Right lobe of liver (tissue), 6 donors: ENCODE data around the gene SLC28A3. TPM values are rescaled to one million over a fixed set of nuclear protein-coding genes. Genes with fewer than 3 reads are reported as not detected.
A peak's percentile ranks its signal among the peaks of the same experiment; 100 is the strongest.
"Not testable (repeated sequence)": the region's sequence is repeated elsewhere in the genome, so short reads cannot be mapped to it uniquely, and the experiment has no call there.

Source experiments
- ATAC-seq, 4 donors: fragments of 200-7000 bp; cut with Tn5 transposase; one replicate each; pipeline ENCODE4 v1.9.1; 2020; ENCODE audit warnings: mild to moderate bottlenecking in 4 of 4, moderate library complexity in 4 of 4
- DNase-seq, 3 donors: peaks; one replicate each; pipeline ENCODE4 v3.0.0-alpha.2; 2020
- H3K27ac ChIP-seq, 3 donors: fragments of 200-600 bp; one replicate each; pipeline ENCODE4 v1.8.0; 2022
- H3K27me3 ChIP-seq, 2 donors: fragments of 200-600 bp; one replicate each; pipeline ENCODE4 v1.8.0; 2022
- H3K36me3 ChIP-seq, 4 donors: fragments of 200-600 bp; sonication (generic) in 1 of 4; one replicate each; pipeline versions ENCODE4 v1.5.1 to v1.8.0; 2017 to 2022; ENCODE audit warnings: control low read depth in 1 of 4
- H3K4me1 ChIP-seq, 4 donors: fragments of 200-600 bp; sonication (generic) in 1 of 4; one replicate each; pipeline versions ENCODE4 v1.5.1 to v1.8.0; 2017 to 2022; ENCODE audit warnings: control low read depth in 1 of 4
- H3K4me3 ChIP-seq, 3 donors: fragments of 200-600 bp; one replicate each; pipeline ENCODE4 v1.8.0; 2022
- H3K9me3 ChIP-seq, 4 donors: fragments of 200-600 bp; sonication (generic) in 1 of 4; one replicate each; pipeline versions ENCODE4 v1.5.1 to v1.8.0; 2017 to 2022; ENCODE audit warnings: control low read depth in 1 of 4
- CTCF ChIP-seq, 4 donors: fragments of 200-600 bp in 3 of 4; fragments of 450-650 bp in 1 of 4; IDR thresholded peaks; one replicate each; pipeline versions ENCODE4 v1.5.1 to v1.8.0; 2016 to 2022; ENCODE audit warnings: antibody characterized with exemption in 4 of 4, mild to moderate bottlenecking in 2 of 4
- POLR2A ChIP-seq: fragments of 450-650 bp; IDR thresholded peaks from one replicate; pipeline ENCODE4 v1.6.1; 2017; ENCODE audit warnings: antibody characterized with exemption, mild to moderate bottlenecking
- whole genome bisulfite sequencing: methylation state at CpG from one replicate; pipeline ENCODE4 v1.1.6; 2018; ENCODE audit warnings: low coverage, low lambda C conversion rate; ENCODE audit not compliant: insufficient coverage; ENCODE audit errors: missing lambda C conversion rate; 5-methylcytosine and 5-hydroxymethylcytosine counted together
- intact Hi-C, 2 donors: fragments of 100-400 bp; cut with DNase I; formaldehyde crosslinking; loops; one replicate each; pipeline versions ENCODE4 v1.11.2 to v1.14.1; 2022
- long read RNA-seq: library from polyadenylated mRNA; unstranded; transcript quantifications from one replicate; pipeline ENCODE4 v2.0.0, GENCODE V29; 2019
- total RNA-seq, 6 experiments: library from RNA; depleted of rRNA in 2 of 6; stranded (reverse); fragments of >200 nt in 2 of 6; fragmentation: NEBNext Ultra II Directional in 3 of 6; extraction: Animal tissue kit (Norgen Biotek cat#: 25700) in 3 of 6; gene quantifications; one replicate each; pipeline versions ENCODE4 v1.1.0 to v1.2.4, GENCODE V29; 2016 to 2023
- donor health status: DM: no; HTN: yes; CAD: no.
- donor health status: DM: no; HTN: no; CAD: no.
- donor health status: DM: no; HTN: no; CAD: no.
- donor health status: DM: no; HTN: yes; CAD: no.
- donor health status: DM: no; HTN: yes; CAD: no.

SLC28A3 gene
- total RNA-seq = under 1 TPM; 0.07 to 0.16 (median 0.12) TPM
- long read RNA-seq = 0 reads

- TF ChIP-seq POLR2A = no peak
- no peak for TF ChIP-seq CTCF (IDR thresholded peaks at IDR 0.05)
- Histone ChIP-seq H3K27me3 (no peaks in the 10 kb centered on the region), H3K4me1 (no peaks in the 10 kb centered on the region), H3K4me3 (no peak within 1 kb of the TSS), H3K27ac (no peak within 1 kb of the TSS), H3K36me3 (no peaks in the 10 kb centered on the region), H3K9me3 (no peaks in the 10 kb centered on the region)
- intact Hi-C loops = no loop called here
- DNase-seq (no peak), ATAC-seq (peak in 1 of 4 donors; percentile 27)
- 61% methylated on average over 3 of the region's 5 CpGs for WGBS
Observed at GRCh38 chr9:84340535-84340934, at the start of gene SLC28A3. SLC28A3 (minus strand) TSS chr9:84340758; CDS start chr9:84340633, 125 bp downstream.

- H3K9me3 ChIP-seq, H3K4me3 ChIP-seq, H3K27me3 ChIP-seq, DNase-seq, ATAC-seq, H3K27ac ChIP-seq, H3K4me1 ChIP-seq, H3K36me3 ChIP-seq: not testable (repeated sequence)
- WGBS = 69% methylated on average over 7 of the region's 7 CpGs
- intact Hi-C loops = loop anchor here in 1 of 2 donors (10.0 kb wide), 1 partner anchor 865 kb away; no protein-coding TSS in a partner anchor
Observed at GRCh38 chr9:84390254-84390653, 49.7 kb upstream of the SLC28A3 start.

- no peak for ATAC-seq
- H3K36me3 ChIP-seq = no peaks in the 10 kb centered on the region
- TF ChIP-seq POLR2A (no peak), CTCF (IDR thresholded peaks at IDR 0.05) (no peak)
- no peak for DNase-seq
- H3K4me1 ChIP-seq = peaks cover 0 to 15% (median 0%) of the 10 kb centered on the region in 4 donors
- WGBS = 68% methylated on average over 5 of the region's 5 CpGs
- H3K4me3 ChIP-seq = no peak overlapping the region
- H3K27me3 ChIP-seq = no peaks in the 10 kb centered on the region
- intact Hi-C loops = no loop called here
- H3K9me3 ChIP-seq = no peaks in the 10 kb centered on the region
- H3K27ac ChIP-seq = no peak overlapping the region
Observed at GRCh38 chr9:84387821-84388220, 47.3 kb upstream of the SLC28A3 start.

GRCh38 chr9:84386753-84387152 is 46.2 kb upstream of the SLC28A3 start:
- intact Hi-C loops = no loop called here
- no peak overlapping the region for H3K27ac ChIP-seq
- ATAC-seq (no peak), DNase-seq (no peak)
- 100% methylated on average over 1 of the region's 1 CpG for WGBS
- TF ChIP-seq CTCF (IDR thresholded peaks at IDR 0.05) = no peak
- TF ChIP-seq POLR2A = no peak
- no peaks in the 10 kb centered on the region for H3K9me3 ChIP-seq
- no peak overlapping the region for H3K4me3 ChIP-seq
- H3K36me3 ChIP-seq = no peaks in the 10 kb centered on the region
- H3K27me3 ChIP-seq = no peaks in the 10 kb centered on the region
- H3K4me1 ChIP-seq = peaks cover 0 to 22% (median 0%) of the 10 kb centered on the region in 4 donors

GRCh38 chr9:84385386-84386040 is 45.0 kb upstream of the SLC28A3 start:
- no peaks in the 10 kb centered on the region for H3K27me3 ChIP-seq
- no peak for ATAC-seq
- no peak overlapping the region for H3K4me3 ChIP-seq
- DNase-seq = no peak
- H3K27ac ChIP-seq = no peak overlapping the region
- intact Hi-C loops = no loop called here
- TF ChIP-seq POLR2A (no peak), CTCF (IDR thresholded peaks at IDR 0.05) (no peak)
- 56% methylated on average over 1 of the region's 1 CpG for WGBS
- no peaks in the 10 kb centered on the region for H3K9me3 ChIP-seq
- H3K4me1 ChIP-seq = peaks cover 0 to 22% (median 0%) of the 10 kb centered on the region in 4 donors
- no peaks in the 10 kb centered on the region for H3K36me3 ChIP-seq
